Stimulated activated CD4-positive, alpha-beta T cell treated with anti-CD3 and anti-CD28 coated beads, Interleukin-4, amount 100 ng/mL, for 48 hours (primary cell): ENCODE data around the gene EFCAB11.
"Not testable (repeated sequence)": the region's sequence is repeated elsewhere in the genome, so short reads cannot be mapped to it uniquely, and the experiment has no call there.

Source experiments
- DNase-seq, 2 donors: peaks; one replicate each; pipeline ENCODE4 v3.0.0-alpha.2; 2020; ENCODE audit warnings: low read depth in 2 of 2

Gene EFCAB11

GRCh38 chr14:89911010-89911919 lies 43.3 kb downstream of the EFCAB11 start:
- no peak for DNase-seq

GRCh38 chr14:89910691-89911009 lies 43.9 kb downstream of the EFCAB11 start:
- no peak for DNase-seq

GRCh38 chr14:89909586-89909985 lies 44.9 kb downstream of the EFCAB11 start:
- no peak for DNase-seq

- DNase-seq = no peak
These were observed 45.6 kb downstream of the EFCAB11 start for GRCh38 chr14:89908712-89909450.

GRCh38 chr14:89907655-89908054 lies 46.9 kb downstream of the EFCAB11 start:
- no peak for DNase-seq

GRCh38 chr14:89906000-89906399 lies 48.5 kb downstream of the EFCAB11 start:
- DNase-seq = no peak

- DNase-seq = no peak
These were observed 51.1 kb downstream of the EFCAB11 start for GRCh38 chr14:89903340-89903952.

- no peak for DNase-seq
These were observed 51.6 kb downstream of the EFCAB11 start for GRCh38 chr14:89902881-89903280.

GRCh38 chr14:89900802-89901201 lies 53.7 kb downstream of the EFCAB11 start:
- DNase-seq = no peak

GRCh38 chr14:89899917-89900663 lies 54.4 kb downstream of the EFCAB11 start:
- no peak for DNase-seq

- DNase-seq = no peak
These were observed 55.2 kb downstream of the EFCAB11 start for GRCh38 chr14:89899291-89899690.

- DNase-seq = not testable (repeated sequence)
These were observed 61.1 kb downstream of the EFCAB11 start for GRCh38 chr14:89893388-89893787.

- no peak for DNase-seq
These were observed 61.6 kb downstream of the EFCAB11 start for GRCh38 chr14:89892953-89893352.

GRCh38 chr14:89891721-89892120 lies 62.8 kb downstream of the EFCAB11 start:
- not testable (repeated sequence) for DNase-seq

- DNase-seq = no peak
These were observed 63.5 kb downstream of the EFCAB11 start for GRCh38 chr14:89891055-89891454.

GRCh38 chr14:89890589-89890988 lies 63.9 kb downstream of the EFCAB11 start:
- DNase-seq = no peak

GRCh38 chr14:89889626-89890025 lies 64.9 kb downstream of the EFCAB11 start:
- no peak for DNase-seq

GRCh38 chr14:89884761-89885160 lies 69.8 kb downstream of the EFCAB11 start:
- no peak for DNase-seq

GRCh38 chr14:89881839-89882238 lies 72.7 kb downstream of the EFCAB11 start:
- no peak for DNase-seq

- not testable (repeated sequence) for DNase-seq
These were observed 80.4 kb downstream of the EFCAB11 start for GRCh38 chr14:89874091-89874490.

- DNase-seq = no peak
These were observed 84.2 kb downstream of the EFCAB11 start for GRCh38 chr14:89870316-89870715.

- no peak for DNase-seq
These were observed 84.9 kb downstream of the EFCAB11 start for GRCh38 chr14:89869606-89870005.
